ENCODE measurements around the gene CLN5. TPM values are rescaled to one million over a fixed set of nuclear protein-coding genes. Genes with fewer than 3 reads are reported as not detected.
A peak's percentile ranks its signal among the peaks of the same experiment; 100 is the strongest.

The CLN5 gene
- total and polyA plus RNA-seq, 10 of the 15 experiments (the other 5 are each of a cell fraction or from before 2014, with no cell fraction given): 11.2 to 22.2 (median 13.1) TPM

GRCh38 chr13:77013853-77014542 is 22.1 kb downstream of the CLN5 start (continued):
- TF ChIP-seq E4F1 (IDR thresholded peaks at IDR 0.05; ENCODE audit: borderline replicate concordance, partially characterized antibody): no peak
- no peak for TF ChIP-seq CBX5 (IDR thresholded peaks at IDR 0.05; ENCODE audit: low read depth)
- TF ChIP-seq HDAC6 (IDR thresholded peaks at IDR 0.05; ENCODE audit: unreplicated experiment): no peak

GRCh38 chr13:77014906-77015685 is 23.2 kb downstream of the CLN5 start:
- ChIA-PET CTCF (interaction anchor here (0.6 to 1.9 kb wide), 5 partner anchors 9 to 463 kb away, joined by 3 to 13 read pairs (median 4); no protein-coding TSS in a partner anchor), SMC1A (ENCODE audit: uncharacterized antibody, unreplicated experiment) (interaction anchor here (1.9 to 2.0 kb wide), 2 partner anchors 10 to 21 kb away, joined by 5 to 8 read pairs; no protein-coding TSS in a partner anchor), POLR2A (interaction anchor here (0.5 to 1.1 kb wide), 4 partner anchors 9 to 35 kb away, joined by 3 to 8 read pairs (median 4); no protein-coding TSS in a partner anchor), RAD21 (ENCODE audit: unreplicated experiment) (interaction anchor here (0.7 kb wide), 1 partner anchor 10 kb away, joined by 3 read pairs; no protein-coding TSS in a partner anchor)
- no peak overlapping the region for H3K9ac ChIP-seq (ENCODE audit: control insufficient read depth, insufficient read depth, low read length)
- FAIRE-seq: no peak
- peaks cover 13% of the 10 kb centered on the region for H3K79me2 ChIP-seq (ENCODE audit: control insufficient read depth, insufficient read depth, low read length)
- in situ Hi-C loops (cut with MboI): loop anchor here (25.0 kb wide), 1 partner anchor 1622 kb away; no protein-coding TSS in a partner anchor
- H3K27ac ChIP-seq (ENCODE audit: control insufficient read depth, insufficient read depth): no peak overlapping the region
- intact Hi-C loops (cut with micrococcal nuclease; ENCODE audit: unreplicated experiment): no loop called here
- H3K4me3 ChIP-seq: no peak overlapping the region
- no peaks in the 10 kb centered on the region for H3K9me3 ChIP-seq (replicated peaks; ENCODE audit: control insufficient read depth, insufficient read depth, low read length)
- H4K20me1 ChIP-seq (ENCODE audit: control insufficient read depth, insufficient read depth): no peaks in the 10 kb centered on the region
- DNase-seq (ENCODE audit: low read depth, low spot score): no peak
- no TSS peak for BruUV-seq (replicated peaks)
- H3K4me1 ChIP-seq (ENCODE audit: control insufficient read depth, insufficient read depth, low read length): peaks cover 3% of the 10 kb centered on the region; the same call in 1 of the 2 replicates
- WGBS (ENCODE audit: insufficient coverage, insufficient replicate concordance, low lambda C conversion rate, missing lambda C conversion rate): 96% methylated on average over 2 of the region's 2 CpGs
- no peak overlapping the region for H2AFZ ChIP-seq (ENCODE audit: control insufficient read depth, low read depth, low read length)
- ATAC-seq: peak; percentile 68
- peaks cover 8 to 46% of the 10 kb centered on the region in 2 experiments for H3K36me3 ChIP-seq (ENCODE audit: control insufficient read depth in 2 of 2, insufficient read depth in 2 of 2, low read length in 1 of 2)
- no peak overlapping the region for H3K4me2 ChIP-seq (ENCODE audit: control insufficient read depth, insufficient read depth)
- no peaks in the 10 kb centered on the region for H3K27me3 ChIP-seq (replicated peaks in 1 of 2; ENCODE audit: control insufficient read depth in 2 of 2, insufficient read depth in 2 of 2, low read length in 1 of 2)
- TF ChIP-seq ATF2 (IDR thresholded peaks at IDR 0.05; ENCODE audit: low read length): 0 out of 2 replicates have a peak, but pooled peaks have one; percentile 33
- TF ChIP-seq MEF2B (IDR thresholded peaks at IDR 0.05; ENCODE audit: partially characterized antibody, poor library complexity, severe bottlenecking): no peak
- TF ChIP-seq POLR2A (IDR thresholded peaks at IDR 0.05; ENCODE audit: low read depth, low read length): no peak
- peak; percentile 83 for TF ChIP-seq MTA2 (IDR thresholded peaks at IDR 0.05; ENCODE audit: low read depth)
- 0 out of 2 replicates have a peak, but pooled peaks have one; percentile 51 for TF ChIP-seq BCL11A (IDR thresholded peaks at IDR 0.05; ENCODE audit: low read depth, low read length)
- no peak for TF ChIP-seq BACH1 (IDR thresholded peaks at IDR 0.05; ENCODE audit: borderline replicate concordance)
- peak; percentile 61 for TF ChIP-seq JUNB (IDR thresholded peaks at IDR 0.05)
- TF ChIP-seq SPI1 (IDR thresholded peaks at IDR 0.05; ENCODE audit: borderline replicate concordance, insufficient read depth, low read depth, low read length): peak; percentile 41; the same call in 1 of the 2 replicates
- TF ChIP-seq, protein P1, sequence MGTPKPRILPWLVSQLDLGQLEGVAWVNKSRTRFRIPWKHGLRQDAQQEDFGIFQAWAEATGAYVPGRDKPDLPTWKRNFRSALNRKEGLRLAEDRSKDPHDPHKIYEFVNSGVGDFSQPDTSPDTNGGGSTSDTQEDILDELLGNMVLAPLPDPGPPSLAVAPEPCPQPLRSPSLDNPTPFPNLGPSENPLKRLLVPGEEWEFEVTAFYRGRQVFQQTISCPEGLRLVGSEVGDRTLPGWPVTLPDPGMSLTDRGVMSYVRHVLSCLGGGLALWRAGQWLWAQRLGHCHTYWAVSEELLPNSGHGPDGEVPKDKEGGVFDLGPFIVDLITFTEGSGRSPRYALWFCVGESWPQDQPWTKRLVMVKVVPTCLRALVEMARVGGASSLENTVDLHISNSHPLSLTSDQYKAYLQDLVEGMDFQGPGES (IDR thresholded peaks at IDR 0.05): no peak
- TF ChIP-seq EGR1 (IDR thresholded peaks at IDR 0.05; ENCODE audit: borderline replicate concordance in 1 of 2, low read depth in 2 of 2, low read length in 2 of 2): no peak
